OCI-LY7 (cell line): ENCODE results near the gene TSPAN5. TPM values are rescaled to one million over a fixed set of nuclear protein-coding genes. Genes with fewer than 3 reads are reported as not detected.

ENCODE experiments used
- BruUV-seq: library from RNA; stranded (reverse); fragments of 400-500 nt; replicated peaks from 2 replicates; lab custom pipeline; 2021; lab: Mats Ljungman, UMichigan
- CTCF ChIA-PET: fragments of 300-600 bp; sonication (Branson Sonifier 250); formaldehyde crosslinking; loops from one replicate; lab custom pipeline; 2022; ENCODE audit warnings: antibody characterized with exemption; ENCODE audit not compliant: unreplicated experiment; lab: Charles Lee
- POLR2A ChIA-PET: fragments of 300-600 bp; sonication (Branson Sonifier 250); formaldehyde crosslinking; loops from one replicate; lab custom pipeline; 2022; ENCODE audit warnings: antibody characterized with exemption; lab: Charles Lee
- DNase-seq: peaks from one replicate; pipeline ENCODE4 v3.0.0-alpha.2; 2015; ENCODE audit warnings: low spot score
- H2AFZ ChIP-seq: fragments of 200-600 bp; sonication (generic), shearing (Covaris generic); 2 replicates; pipeline ENCODE4 v1.6.1; 2014; ENCODE audit warnings: mild to moderate bottlenecking, antibody characterized with exemption, low read length, moderate library complexity
- H3K27ac ChIP-seq: fragments of 200-600 bp; sonication (generic); 2 replicates; pipeline ENCODE4 v1.5.1; 2014; ENCODE audit warnings: mixed run types, low read depth, mild to moderate bottlenecking, moderate library complexity, low read length, inconsistent platforms; ENCODE audit not compliant: poor library complexity, severe bottlenecking
- H3K36me3 ChIP-seq: fragments of 200-600 bp; sonication (generic); 2 replicates; pipeline ENCODE4 v1.6.1; 2014; ENCODE audit warnings: mild to moderate bottlenecking, antibody characterized with exemption, low read length, moderate library complexity, mixed read lengths; ENCODE audit not compliant: insufficient read depth
- H3K4me1 ChIP-seq: fragments of 200-600 bp; sonication (generic); 2 replicates; pipeline ENCODE4 v1.5.1; 2014; ENCODE audit warnings: mild to moderate bottlenecking, low read length; ENCODE audit not compliant: insufficient read depth, poor library complexity, severe bottlenecking
- H3K4me2 ChIP-seq: fragments of 200-600 bp; sonication (generic); 2 replicates; pipeline ENCODE4 v1.6.1; 2014; ENCODE audit warnings: mild to moderate bottlenecking, low read length
- H3K4me3 ChIP-seq: fragments of 200-600 bp; sonication (generic); 2 replicates; pipeline ENCODE4 v1.5.1; 2014; ENCODE audit warnings: mild to moderate bottlenecking, low read depth, low read length; ENCODE audit not compliant: poor library complexity, severe bottlenecking
- H3K79me2 ChIP-seq: fragments of 200-600 bp; sonication (generic); 2 replicates; pipeline ENCODE4 v1.6.1; 2016; ENCODE audit warnings: low read depth, mild to moderate bottlenecking, low read length, moderate library complexity, mixed read lengths; ENCODE audit not compliant: insufficient read depth
- H3K9me2 ChIP-seq: fragments of 200-600 bp; sonication (generic); 2 replicates; pipeline ENCODE4 v1.6.1; 2016; ENCODE audit warnings: mild to moderate bottlenecking, low read length, mixed read lengths; ENCODE audit not compliant: insufficient read depth
- H3K9me3 ChIP-seq: fragments of 200-600 bp; sonication (generic); 2 replicates; pipeline ENCODE4 v1.6.1; 2014; ENCODE audit warnings: mild to moderate bottlenecking, mixed run types, low read length, mixed read lengths
- H4K20me1 ChIP-seq: fragments of 200-600 bp; sonication (generic); 2 replicates; pipeline ENCODE4 v1.6.1; 2014; ENCODE audit warnings: mild to moderate bottlenecking, antibody characterized with exemption, low read length, moderate library complexity, mixed read lengths; ENCODE audit not compliant: insufficient read depth
- EZH2phosphoT487 ChIP-seq: fragments of 200-600 bp; sonication (generic); IDR thresholded peaks from 2 replicates; pipeline ENCODE4 v1.6.1; 2018; ENCODE audit warnings: low read depth, borderline replicate concordance, mild to moderate bottlenecking, mixed run types, antibody characterized with exemption, low read length, moderate library complexity, mixed read lengths
- intact Hi-C: fragments of 100-400 bp; cut with micrococcal nuclease; formaldehyde crosslinking; loops from one replicate; pipeline ENCODE4 v1.10.0; 2022; ENCODE audit not compliant: unreplicated experiment
- total RNA-seq, 2 experiments: library from RNA; depleted of rRNA in 1 of 2; stranded (reverse); fragments of >200 nt in 1 of 2; shearing (Covaris generic) in 1 of 2; gene quantifications; 2 replicates each; pipeline ENCODE4 v1.2.3, GENCODE V29; 2014 to 2022
- TF ChIP-seq, protein P1 (sequence below): fragments of 200-600 bp; sonication (generic); conservative IDR thresholded peaks from 2 replicates; pipeline ENCODE4 v1.5.1; 2014; ENCODE audit warnings: mild to moderate bottlenecking, antibody characterized with exemption, low read length, moderate library complexity, mixed read lengths

Gene TSPAN5
- total RNA-seq, 2 experiments from 2014 or later, result not detected

DNA sequence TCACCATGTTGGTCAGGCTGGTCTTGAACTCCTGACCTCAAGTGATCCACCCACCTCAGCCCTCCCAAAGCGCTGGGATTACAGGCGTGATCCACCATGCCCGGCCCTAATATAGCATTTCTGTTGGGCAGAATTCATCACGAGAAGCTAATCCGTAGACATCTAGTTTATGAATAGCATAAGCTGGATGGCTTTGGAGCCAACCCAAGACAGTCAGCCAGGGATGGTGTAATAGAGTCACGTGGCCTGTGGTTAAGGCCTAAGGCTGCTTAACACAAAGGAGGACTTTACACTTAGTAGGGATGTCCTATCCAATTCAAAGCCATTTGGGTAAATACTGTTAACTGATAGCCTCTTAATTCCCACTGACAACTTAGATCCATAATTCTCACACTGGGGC, 223.6 kb downstream of the TSPAN5 start:
- H3K4me2 ChIP-seq, result no peak overlapping the region
- no peak for DNase-seq
- H4K20me1 ChIP-seq, result no peaks in the 10 kb centered on the region
- H3K9me2 ChIP-seq, result no peaks in the 10 kb centered on the region
- CTCF ChIA-PET, result no interaction called here
- no peak overlapping the region for H3K27ac ChIP-seq
- BruUV-seq, result no TSS peak
- no peaks in the 10 kb centered on the region for H3K4me1 ChIP-seq
- intact Hi-C loops, result no loop called here
- H3K9me3 ChIP-seq, result no peaks in the 10 kb centered on the region
- no peaks in the 10 kb centered on the region for H3K79me2 ChIP-seq
- POLR2A ChIA-PET, result interaction anchor here (1.2 kb wide), 1 partner anchor 12 kb away, joined by 3 read pairs; no protein-coding TSS in a partner anchor
- H3K4me3 ChIP-seq, result no peak overlapping the region
- no peak overlapping the region for H2AFZ ChIP-seq
- no peak for TF ChIP-seq EZH2phosphoT487
- TF ChIP-seq, protein P1, sequence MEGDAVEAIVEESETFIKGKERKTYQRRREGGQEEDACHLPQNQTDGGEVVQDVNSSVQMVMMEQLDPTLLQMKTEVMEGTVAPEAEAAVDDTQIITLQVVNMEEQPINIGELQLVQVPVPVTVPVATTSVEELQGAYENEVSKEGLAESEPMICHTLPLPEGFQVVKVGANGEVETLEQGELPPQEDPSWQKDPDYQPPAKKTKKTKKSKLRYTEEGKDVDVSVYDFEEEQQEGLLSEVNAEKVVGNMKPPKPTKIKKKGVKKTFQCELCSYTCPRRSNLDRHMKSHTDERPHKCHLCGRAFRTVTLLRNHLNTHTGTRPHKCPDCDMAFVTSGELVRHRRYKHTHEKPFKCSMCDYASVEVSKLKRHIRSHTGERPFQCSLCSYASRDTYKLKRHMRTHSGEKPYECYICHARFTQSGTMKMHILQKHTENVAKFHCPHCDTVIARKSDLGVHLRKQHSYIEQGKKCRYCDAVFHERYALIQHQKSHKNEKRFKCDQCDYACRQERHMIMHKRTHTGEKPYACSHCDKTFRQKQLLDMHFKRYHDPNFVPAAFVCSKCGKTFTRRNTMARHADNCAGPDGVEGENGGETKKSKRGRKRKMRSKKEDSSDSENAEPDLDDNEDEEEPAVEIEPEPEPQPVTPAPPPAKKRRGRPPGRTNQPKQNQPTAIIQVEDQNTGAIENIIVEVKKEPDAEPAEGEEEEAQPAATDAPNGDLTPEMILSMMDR, result no peak
- H3K36me3 ChIP-seq, result peaks cover 32% of the 10 kb centered on the region

DNA sequence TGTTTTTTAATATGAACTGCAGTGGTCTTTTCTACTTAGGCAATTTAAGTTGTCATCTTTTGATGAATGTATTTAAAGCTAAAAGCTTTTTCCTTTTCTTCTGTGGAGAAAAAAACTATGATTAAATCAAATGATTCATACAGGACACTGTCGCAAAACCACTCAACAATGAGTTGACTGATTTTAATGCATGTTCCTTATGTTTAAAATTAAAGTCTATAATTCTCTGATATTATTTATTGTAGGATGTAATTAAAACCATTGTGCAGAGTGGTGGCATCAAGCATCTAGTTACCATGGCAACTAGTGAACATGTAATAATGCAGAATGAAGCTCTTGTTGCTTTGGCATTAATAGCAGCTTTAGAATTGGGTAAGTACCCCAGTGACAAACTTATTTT, 224.7 kb downstream of the TSPAN5 start:
- no peak overlapping the region for H3K4me2 ChIP-seq
- TF ChIP-seq, protein P1, result no peak
- TF ChIP-seq EZH2phosphoT487, result no peak
- no peak overlapping the region for H2AFZ ChIP-seq
- intact Hi-C loops, result no loop called here
- no peak overlapping the region for H3K4me3 ChIP-seq
- CTCF ChIA-PET, result no interaction called here
- H3K4me1 ChIP-seq, result no peaks in the 10 kb centered on the region
- DNase-seq, result no peak
- H3K27ac ChIP-seq, result no peak overlapping the region
- H3K9me3 ChIP-seq, result no peaks in the 10 kb centered on the region
- BruUV-seq, result no TSS peak
- H3K9me2 ChIP-seq, result no peaks in the 10 kb centered on the region
- H4K20me1 ChIP-seq, result no peaks in the 10 kb centered on the region
- POLR2A ChIA-PET, result interaction anchor here (0.5 to 3.2 kb wide), 5 partner anchors 8 to 110 kb away, joined by 3 to 23 read pairs (median 5); no protein-coding TSS in a partner anchor
- H3K36me3 ChIP-seq, result peaks cover 32% of the 10 kb centered on the region
- no peaks in the 10 kb centered on the region for H3K79me2 ChIP-seq

DNA sequence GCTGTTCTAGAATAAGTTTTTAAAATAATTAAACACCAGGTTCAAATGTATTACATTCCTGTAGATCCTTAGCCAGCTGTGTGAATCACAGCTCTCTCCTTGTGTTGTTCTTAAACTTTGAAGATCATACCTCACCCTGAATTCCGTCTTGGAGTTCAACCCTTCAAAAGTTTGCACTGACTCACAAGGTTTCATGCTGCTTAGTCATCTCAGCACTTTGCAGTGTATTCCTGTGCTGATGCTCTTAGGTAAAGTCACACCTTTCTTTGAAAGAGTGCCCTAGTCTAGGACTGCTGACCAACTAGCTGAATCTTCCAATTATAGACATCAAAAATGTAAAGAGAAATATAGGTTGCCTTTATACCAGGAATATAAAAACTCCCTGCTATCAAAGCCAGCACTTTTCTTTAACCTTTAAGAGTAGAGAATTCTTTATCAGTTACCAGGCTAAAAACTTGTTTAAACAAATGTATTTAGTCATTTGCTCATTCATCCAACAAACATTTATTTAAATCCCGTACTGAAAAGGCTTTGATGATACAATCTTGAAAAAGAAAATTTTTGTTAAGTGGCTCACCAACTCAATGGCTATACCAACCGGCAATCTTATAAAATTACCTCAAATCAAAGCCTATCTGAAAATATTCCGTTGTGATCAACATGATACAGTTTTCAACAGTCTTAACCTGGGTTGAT, 227.6 kb downstream of the TSPAN5 start:
- no peaks in the 10 kb centered on the region for H3K4me1 ChIP-seq
- H2AFZ ChIP-seq, result no peak overlapping the region
- H3K36me3 ChIP-seq, result peaks cover 14% of the 10 kb centered on the region; the same call in 1 of the 2 replicates
- H3K9me3 ChIP-seq, result no peaks in the 10 kb centered on the region
- POLR2A ChIA-PET, result interaction anchor here (0.7 to 3.2 kb wide), 2 partner anchors 11 to 138 kb away, joined by 3 to 23 read pairs; no protein-coding TSS in a partner anchor
- H3K79me2 ChIP-seq, result no peaks in the 10 kb centered on the region
- intact Hi-C loops, result no loop called here
- H3K4me3 ChIP-seq, result no peak overlapping the region
- H3K9me2 ChIP-seq, result no peaks in the 10 kb centered on the region
- TF ChIP-seq EZH2phosphoT487, result no peak
- TF ChIP-seq, protein P1, result no peak
- BruUV-seq, result no TSS peak
- DNase-seq, result no peak
- no peak overlapping the region for H3K27ac ChIP-seq
- H3K4me2 ChIP-seq, result no peak overlapping the region
- H4K20me1 ChIP-seq, result no peaks in the 10 kb centered on the region
- CTCF ChIA-PET, result no interaction called here
